ENCODE data around the gene PCGF6.

Gene PCGF6

GRCh38 chr10:103278862-103279298 lies 72.1 kb downstream of the PCGF6 start:
- Histone ChIP-seq H3K27ac (ENCODE audit: low read depth, low read length, poor library complexity, severe bottlenecking) (no peak overlapping the region), H3F3A (ENCODE audit: insufficient read depth, low read length) (no peaks in the 10 kb centered on the region), H3K9me2 (ENCODE audit: low read depth, low read length) (no peaks in the 10 kb centered on the region), H3K36me3 (ENCODE audit: insufficient read depth, low read length) (no peaks in the 10 kb centered on the region), H3K4me1 (ENCODE audit: insufficient read depth, low read length, severe bottlenecking) (no peaks in the 10 kb centered on the region), H3K4me3 (ENCODE audit: low read depth, low read length, poor library complexity, severe bottlenecking) (no peak overlapping the region), H3K9ac (ENCODE audit: low read length) (no peak overlapping the region), H3K79me2 (ENCODE audit: insufficient read depth, low read length) (no peaks in the 10 kb centered on the region), H3K9me3 (ENCODE audit: low read length) (no peaks in the 10 kb centered on the region), H2AFZ (ENCODE audit: low read length) (no peak overlapping the region), H3K4me2 (ENCODE audit: low read length) (no peak overlapping the region), H4K20me1 (ENCODE audit: insufficient read depth, low read length) (no peaks in the 10 kb centered on the region), H3K27me3 (ENCODE audit: insufficient read depth, low read length) (no peaks in the 10 kb centered on the region)
- TF ChIP-seq EZH2 (IDR thresholded peaks at IDR 0.05; ENCODE audit: borderline replicate concordance, low read length), result no peak
- no peak for TF ChIP-seq CTCF (IDR thresholded peaks at IDR 0.05; ENCODE audit: low read length)

GRCh38 chr10:103278537-103278823 lies 72.5 kb downstream of the PCGF6 start:
- Histone ChIP-seq H3K4me2 (ENCODE audit: low read length) (no peak overlapping the region), H3K27ac (ENCODE audit: low read depth, low read length, poor library complexity, severe bottlenecking) (no peak overlapping the region), H4K20me1 (ENCODE audit: insufficient read depth, low read length) (no peaks in the 10 kb centered on the region), H3F3A (ENCODE audit: insufficient read depth, low read length) (no peaks in the 10 kb centered on the region), H3K4me1 (ENCODE audit: insufficient read depth, low read length, severe bottlenecking) (no peaks in the 10 kb centered on the region), H3K9me2 (ENCODE audit: low read depth, low read length) (no peaks in the 10 kb centered on the region), H2AFZ (ENCODE audit: low read length) (no peak overlapping the region), H3K79me2 (ENCODE audit: insufficient read depth, low read length) (no peaks in the 10 kb centered on the region), H3K36me3 (ENCODE audit: insufficient read depth, low read length) (no peaks in the 10 kb centered on the region), H3K9ac (ENCODE audit: low read length) (no peak overlapping the region), H3K27me3 (ENCODE audit: insufficient read depth, low read length) (no peaks in the 10 kb centered on the region), H3K9me3 (ENCODE audit: low read length) (no peaks in the 10 kb centered on the region), H3K4me3 (ENCODE audit: low read depth, low read length, poor library complexity, severe bottlenecking) (no peak overlapping the region)
- TF ChIP-seq CTCF (IDR thresholded peaks at IDR 0.05; ENCODE audit: low read length) (no peak), EZH2 (IDR thresholded peaks at IDR 0.05; ENCODE audit: borderline replicate concordance, low read length) (no peak)

- Histone ChIP-seq H3K9me3 (ENCODE audit: low read length) (no peaks in the 10 kb centered on the region), H2AFZ (ENCODE audit: low read length) (no peak overlapping the region), H3F3A (ENCODE audit: insufficient read depth, low read length) (no peaks in the 10 kb centered on the region), H3K4me1 (ENCODE audit: insufficient read depth, low read length, severe bottlenecking) (no peaks in the 10 kb centered on the region), H3K27me3 (ENCODE audit: insufficient read depth, low read length) (no peaks in the 10 kb centered on the region), H3K27ac (ENCODE audit: low read depth, low read length, poor library complexity, severe bottlenecking) (no peak overlapping the region), H3K36me3 (ENCODE audit: insufficient read depth, low read length) (no peaks in the 10 kb centered on the region), H3K9ac (ENCODE audit: low read length) (no peak overlapping the region), H3K9me2 (ENCODE audit: low read depth, low read length) (no peaks in the 10 kb centered on the region), H3K4me3 (ENCODE audit: low read depth, low read length, poor library complexity, severe bottlenecking) (no peak overlapping the region), H3K4me2 (ENCODE audit: low read length) (no peak overlapping the region), H3K79me2 (ENCODE audit: insufficient read depth, low read length) (no peaks in the 10 kb centered on the region), H4K20me1 (ENCODE audit: insufficient read depth, low read length) (no peaks in the 10 kb centered on the region)
- TF ChIP-seq EZH2 (IDR thresholded peaks at IDR 0.05; ENCODE audit: borderline replicate concordance, low read length), result no peak
- no peak for TF ChIP-seq CTCF (IDR thresholded peaks at IDR 0.05; ENCODE audit: low read length)
Observed at GRCh38 chr10:103277713-103278536, 73.0 kb downstream of the PCGF6 start.
